RPMI7951 (cell line): ENCODE data around the gene ARHGAP44. TPM values are rescaled to one million over a fixed set of nuclear protein-coding genes. Genes with fewer than 3 reads are reported as not detected.
"Not testable (repeated sequence)": the region's sequence is repeated elsewhere in the genome, so short reads cannot be mapped to it uniquely, and the experiment has no call there.

Experiments
- DNase-seq: peaks from one replicate; pipeline ENCODE4 v3.0.0-alpha.2; 2012; ENCODE audit warnings: low read depth
- total RNA-seq: library from RNA; depleted of rRNA; stranded (reverse); fragments of >200 nt; shearing (Covaris generic); gene quantifications from 2 replicates; pipeline ENCODE4 v1.2.3, GENCODE V29; 2014

Gene ARHGAP44
- total RNA-seq, 1 experiment from 2014 or later: 0.12 TPM

DNA sequence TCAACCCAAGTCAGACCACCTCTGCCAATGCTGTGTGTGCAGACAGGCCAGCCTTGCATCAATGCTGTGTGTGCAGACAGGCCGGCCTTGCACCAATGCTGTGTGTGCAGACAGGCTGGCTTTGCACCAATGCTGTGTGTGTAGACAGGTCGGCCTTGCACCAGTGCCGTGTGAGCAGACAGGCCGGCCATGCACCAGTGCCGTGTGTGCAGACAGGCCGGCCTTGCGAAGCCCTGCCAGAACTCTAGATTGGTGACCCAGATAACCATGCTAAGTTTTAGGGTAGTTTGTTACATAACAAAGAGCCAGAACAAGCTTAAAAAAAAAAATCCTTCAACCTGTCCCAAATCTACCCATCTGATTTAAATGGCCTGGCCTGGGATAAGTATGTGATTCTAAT is 174.2 kb downstream of the ARHGAP44 start:
- DNase-seq: no peak

DNA sequence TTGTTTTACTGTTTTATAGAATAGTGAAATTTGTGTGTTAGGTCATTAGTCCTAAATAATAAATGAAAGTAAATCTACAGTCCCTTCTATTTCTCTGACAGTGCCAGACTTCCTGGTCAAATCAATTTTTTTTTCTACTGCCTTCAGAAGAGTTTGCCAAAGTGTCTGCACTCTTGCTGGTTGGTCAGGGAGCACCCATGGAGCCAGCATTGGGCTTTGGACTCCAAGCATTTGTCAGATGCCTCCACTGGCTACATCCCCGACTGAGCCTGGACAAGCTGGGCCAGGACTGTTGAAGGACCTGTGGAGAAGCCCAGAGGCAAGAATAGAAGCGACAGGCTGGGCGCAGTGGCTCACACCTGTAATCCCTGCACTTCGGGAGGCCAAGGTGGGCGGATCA is 174.9 kb downstream of the ARHGAP44 start:
- DNase-seq: no peak

DNA sequence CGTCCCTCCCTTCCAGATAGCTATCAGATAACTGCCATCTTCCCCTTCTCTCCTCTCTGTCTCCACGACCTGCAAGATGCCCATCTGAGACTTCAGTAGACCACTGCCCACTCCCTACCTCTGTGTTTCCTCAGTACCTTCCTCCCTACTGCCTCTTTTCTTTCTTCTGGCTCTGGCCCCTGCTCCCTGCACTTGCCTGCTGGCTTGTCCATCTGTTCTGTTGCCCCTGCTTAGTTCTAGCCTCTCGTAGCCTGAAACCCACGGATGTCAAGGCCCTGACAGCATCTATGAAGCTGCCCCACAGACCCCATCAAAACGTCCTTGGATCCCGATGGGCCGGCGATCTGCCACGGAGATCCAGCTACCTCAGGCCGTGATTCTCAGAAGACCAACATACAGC is 175.5 kb downstream of the ARHGAP44 start:
- no peak for DNase-seq

DNA sequence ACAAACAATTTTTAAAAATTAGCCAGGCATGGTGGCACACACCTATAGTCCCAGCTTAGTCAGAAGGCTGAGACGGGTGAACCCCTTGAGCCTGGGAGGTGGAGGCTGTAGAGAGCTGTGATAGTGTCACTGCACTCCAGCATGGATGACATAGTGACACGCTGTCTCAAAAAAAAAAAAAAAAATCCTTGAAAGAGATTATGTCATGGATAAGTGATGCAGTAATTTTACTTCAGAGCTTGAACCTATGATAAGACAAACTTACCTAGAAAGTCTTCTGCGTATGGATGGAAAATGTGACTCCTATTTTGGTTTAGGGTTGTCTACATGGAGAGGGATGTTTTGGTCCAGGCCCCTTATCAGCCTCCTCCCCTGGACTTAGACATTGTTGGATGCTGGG is 176.7 kb downstream of the ARHGAP44 start:
- DNase-seq: no peak

DNA sequence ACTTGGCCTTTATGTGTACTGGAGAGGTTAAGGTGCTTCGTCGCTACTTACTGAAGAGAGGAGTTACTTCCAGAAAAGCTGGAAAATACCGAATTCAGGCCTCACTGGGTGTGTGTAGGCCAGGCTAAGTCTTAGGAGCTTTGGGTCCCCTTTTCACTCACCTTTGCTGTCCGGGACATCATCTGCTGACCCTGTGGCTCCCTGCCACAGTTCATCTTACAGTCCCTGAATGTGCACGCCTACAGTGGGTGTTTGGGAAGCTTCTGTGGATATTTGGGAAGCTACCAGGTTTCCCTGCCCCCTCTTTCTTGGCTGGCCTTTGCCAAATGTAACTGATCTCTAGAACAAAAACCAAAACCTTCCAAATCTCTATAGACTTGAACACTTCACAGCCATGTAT is 177.1 kb downstream of the ARHGAP44 start:
- no peak for DNase-seq

DNA sequence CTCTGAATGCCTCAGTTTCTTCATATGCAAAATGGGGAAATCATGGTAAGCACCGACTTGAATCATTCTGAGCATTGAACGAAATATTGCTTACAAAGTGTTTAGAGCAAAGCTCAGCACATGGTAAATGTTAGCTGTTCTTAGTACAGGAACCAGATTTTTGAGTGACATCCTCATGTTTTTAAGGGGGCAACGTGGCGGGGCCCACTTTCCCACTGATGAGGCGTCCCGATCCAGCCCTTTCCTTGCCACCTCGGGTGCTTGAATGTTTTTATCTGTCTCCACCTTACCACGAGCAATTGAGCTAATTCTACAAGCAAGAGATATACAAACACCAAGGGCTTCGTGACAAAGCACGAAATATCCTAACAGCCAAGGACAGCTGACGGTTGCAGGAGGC is 178.7 kb downstream of the ARHGAP44 start:
- DNase-seq: no peak

DNA sequence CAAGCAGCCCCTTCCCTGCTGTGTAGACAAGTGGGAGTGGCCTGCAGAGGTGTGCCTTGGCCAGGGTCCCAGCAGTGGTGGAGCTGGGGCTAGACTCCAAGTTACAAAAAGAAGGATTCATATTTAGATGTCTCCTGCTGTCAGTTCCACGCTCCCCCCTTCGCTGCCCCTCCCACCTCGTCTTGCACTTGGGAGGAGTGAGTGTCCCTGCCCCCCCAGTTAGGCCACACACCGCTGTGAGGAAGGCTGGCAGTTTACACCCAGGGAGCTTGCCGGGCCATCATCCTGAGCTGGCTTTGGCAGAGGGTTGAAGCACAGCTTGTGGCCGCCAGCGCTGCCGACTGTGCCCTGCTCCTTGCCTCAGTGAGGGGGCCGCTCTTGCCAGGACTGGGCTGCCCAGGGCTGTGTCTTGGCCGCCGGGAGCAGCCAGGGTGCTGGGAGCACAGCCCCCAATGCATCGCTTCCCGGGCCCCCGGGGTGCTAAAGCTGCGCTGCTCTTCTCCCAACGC is 184.3 kb downstream of the ARHGAP44 start:
- DNase-seq: no peak

DNA sequence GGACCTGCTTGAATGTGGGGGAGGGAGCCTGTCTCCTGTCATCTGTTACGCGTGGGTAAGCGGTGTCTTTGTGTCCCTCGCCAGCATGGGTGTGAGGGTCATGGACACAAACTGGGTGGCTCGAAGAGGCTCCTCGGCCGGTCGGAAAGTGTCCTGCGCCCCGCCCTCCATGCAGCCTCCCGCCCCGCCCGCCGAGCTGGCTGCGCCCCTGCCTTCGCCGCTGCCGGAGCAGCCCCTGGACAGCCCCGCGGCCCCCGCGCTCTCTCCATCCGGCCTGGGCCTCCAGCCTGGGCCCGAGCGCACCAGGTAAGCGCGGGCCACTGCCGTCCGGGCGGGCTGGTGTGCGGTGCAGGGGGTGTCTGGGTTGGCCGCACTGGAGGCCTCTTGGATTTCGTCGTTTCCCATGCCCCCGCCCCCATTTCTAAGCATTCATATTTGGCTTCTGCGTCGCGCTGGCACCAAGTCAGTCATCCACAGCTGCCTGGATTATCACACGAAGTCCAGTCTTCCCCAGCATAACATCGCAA is 184.8 kb downstream of the ARHGAP44 start:
- no peak for DNase-seq

DNA sequence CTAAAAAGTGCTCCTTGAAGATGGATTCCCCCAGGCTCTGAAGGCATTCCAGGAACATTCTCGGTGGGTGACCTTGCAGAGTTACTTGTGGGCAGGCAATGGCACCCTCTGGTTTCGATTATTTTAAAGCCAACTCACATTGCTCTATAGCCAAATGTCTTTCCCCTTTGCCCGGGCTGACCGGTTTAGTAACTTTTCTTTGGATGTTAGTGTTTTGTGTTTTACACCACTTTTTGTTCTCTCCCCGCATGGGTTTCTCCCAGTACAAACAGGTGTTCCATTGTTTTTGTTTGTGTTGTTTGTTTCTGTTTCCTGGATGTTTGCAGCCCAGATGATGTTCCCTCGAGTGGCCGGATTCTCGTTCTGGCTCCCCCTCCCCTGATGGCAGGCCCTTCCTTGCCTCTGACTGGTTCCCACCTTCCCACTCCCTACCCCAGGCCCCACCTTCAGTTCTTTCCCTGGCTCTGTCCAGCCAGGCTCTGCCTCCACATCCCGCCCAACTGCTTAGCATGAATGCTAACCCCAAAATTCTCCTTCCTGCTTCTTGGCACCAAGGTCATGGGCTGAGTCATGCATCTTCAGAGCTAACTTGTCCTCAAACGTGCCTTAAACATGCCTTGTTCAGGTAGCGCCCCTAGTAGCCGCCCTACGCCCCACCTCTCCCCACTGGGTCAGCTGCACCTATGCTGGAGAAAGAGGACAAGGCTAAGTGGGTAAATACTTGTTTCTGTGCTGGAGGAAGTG is 187.9 kb downstream of the ARHGAP44 start:
- no peak for DNase-seq

DNA sequence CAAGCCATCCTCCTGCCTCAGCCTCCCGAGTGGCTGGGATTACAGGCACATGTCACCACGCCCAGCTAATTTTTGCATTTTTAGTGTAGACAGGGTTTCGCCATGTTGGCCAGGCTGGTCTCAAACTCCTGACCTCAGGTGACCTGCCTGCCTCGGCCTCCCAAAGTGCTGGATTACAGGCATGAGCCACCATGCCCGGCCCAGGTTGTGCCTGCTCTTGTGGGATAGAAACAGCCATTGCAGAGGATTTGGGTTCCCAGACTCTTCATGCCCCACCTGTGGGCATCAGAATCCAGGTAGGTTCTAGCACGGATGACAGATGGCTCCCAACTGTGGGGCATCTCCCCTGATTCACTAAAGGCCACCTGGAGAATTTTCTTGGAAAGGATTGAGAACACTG is 189.5 kb downstream of the ARHGAP44 start:
- DNase-seq: not testable (repeated sequence)

DNA sequence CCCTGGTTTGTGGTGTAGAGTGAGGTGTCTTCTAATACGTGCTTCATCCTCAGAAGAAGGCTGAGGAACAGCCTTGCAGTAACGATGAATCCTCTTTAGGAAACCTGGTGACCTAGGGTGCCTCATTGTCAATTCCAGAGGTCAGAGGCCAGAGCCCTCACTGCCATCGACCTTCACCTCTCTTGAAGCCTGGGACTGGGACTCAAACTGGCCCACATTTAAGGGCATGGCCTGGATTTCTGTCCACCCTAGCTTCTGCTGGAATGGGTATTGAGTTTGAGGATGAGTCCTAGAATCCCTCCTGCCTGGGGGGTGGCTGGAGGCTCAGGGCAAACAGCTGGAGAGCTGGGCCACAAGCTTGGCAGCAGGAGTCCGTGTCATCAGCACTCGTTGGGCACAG is 189.9 kb downstream of the ARHGAP44 start:
- DNase-seq: no peak

DNA sequence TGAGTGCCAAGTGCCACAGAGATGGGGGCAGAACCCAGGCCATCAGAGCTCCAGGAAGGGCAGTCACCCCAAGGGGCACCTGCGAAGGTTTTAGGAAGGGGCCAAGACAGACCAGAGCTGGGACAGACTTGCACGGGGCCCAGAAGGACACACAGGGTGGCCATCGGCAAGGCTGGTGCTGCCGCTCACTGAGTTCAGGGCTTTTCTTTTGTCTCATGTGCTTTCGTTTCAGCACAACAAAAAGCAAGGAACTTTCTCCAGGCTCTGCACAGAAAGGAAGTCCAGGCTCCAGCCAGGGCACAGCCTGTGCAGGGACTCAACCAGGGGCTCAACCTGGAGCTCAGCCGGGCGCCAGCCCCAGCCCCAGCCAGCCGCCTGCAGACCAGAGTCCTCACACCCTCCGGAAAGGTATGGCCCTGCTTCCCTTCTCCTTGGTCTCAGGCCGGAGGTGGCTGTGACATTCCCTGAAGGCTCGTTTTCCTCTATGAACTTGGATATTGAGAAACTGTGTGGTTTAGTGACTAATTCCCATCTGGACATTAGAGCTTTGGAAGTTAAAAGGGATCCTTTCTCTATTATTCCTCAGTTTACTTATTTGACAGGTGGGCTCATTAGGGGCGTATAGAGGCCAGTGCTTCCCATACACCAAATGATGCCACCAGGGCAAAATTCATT is 190.7 kb downstream of the ARHGAP44 start:
- DNase-seq: peak; percentile 78

DNA sequence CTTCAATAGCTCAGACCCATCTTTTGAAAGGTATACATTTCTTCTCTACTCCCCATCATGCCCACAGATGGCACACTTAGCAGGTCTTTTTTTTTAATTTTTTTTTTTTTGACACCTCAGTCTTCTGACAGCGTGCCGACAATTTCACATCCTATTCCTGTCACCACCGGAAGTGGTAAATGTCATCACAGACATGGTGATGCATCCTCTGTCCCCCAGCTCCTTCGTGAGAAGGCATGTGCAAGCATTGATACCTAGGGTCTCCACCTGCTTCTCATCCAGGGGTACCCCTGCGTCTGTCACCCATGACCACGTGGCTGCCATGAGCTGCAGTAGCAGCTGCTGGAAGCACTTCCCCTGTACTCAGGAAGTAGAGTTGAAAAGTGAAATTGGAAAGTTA is 192.9 kb downstream of the ARHGAP44 start:
- no peak for DNase-seq

DNA sequence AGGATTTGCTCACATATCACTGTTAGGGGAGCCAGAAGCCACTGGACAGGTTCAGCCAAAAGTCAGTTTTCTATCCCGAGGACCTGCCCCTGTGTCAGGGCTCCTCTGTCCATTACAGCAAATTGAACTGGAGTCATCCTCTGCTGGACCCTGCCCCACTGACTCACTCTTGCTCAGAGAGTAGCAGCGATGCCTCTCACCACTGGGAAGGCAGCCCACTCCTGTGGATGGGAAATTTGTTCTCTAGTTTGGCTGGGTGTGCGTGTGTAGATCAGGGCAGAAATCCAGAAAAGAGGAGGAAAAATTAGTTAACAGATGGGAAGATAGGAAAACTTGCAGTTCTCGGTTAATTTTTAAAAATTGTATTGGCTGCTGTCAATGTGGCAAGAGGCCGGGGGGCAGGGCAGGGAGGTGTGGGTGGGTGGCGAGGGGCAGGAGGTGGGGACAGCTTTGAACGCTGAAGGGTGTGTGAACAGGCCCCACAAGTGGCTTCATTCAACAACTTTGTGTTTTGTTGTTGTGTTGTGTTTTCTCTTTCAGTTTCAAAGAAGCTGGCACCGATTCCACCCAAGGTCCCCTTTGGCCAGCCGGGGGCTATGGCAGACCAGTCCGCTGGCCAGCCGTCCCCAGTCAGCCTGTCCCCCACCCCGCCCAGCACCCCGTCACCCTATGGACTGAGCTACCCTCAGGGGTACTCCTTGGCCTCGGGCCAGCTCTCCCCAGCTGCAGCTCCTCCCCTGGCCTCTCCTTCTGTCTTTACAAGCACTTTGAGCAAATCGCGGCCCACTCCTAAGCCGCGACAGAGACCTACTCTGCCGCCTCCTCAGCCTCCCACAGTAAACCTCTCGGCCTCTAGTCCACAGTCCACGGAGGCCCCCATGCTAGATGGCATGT is 194.9 kb downstream of the ARHGAP44 start:
- DNase-seq: peak; percentile 94

DNA sequence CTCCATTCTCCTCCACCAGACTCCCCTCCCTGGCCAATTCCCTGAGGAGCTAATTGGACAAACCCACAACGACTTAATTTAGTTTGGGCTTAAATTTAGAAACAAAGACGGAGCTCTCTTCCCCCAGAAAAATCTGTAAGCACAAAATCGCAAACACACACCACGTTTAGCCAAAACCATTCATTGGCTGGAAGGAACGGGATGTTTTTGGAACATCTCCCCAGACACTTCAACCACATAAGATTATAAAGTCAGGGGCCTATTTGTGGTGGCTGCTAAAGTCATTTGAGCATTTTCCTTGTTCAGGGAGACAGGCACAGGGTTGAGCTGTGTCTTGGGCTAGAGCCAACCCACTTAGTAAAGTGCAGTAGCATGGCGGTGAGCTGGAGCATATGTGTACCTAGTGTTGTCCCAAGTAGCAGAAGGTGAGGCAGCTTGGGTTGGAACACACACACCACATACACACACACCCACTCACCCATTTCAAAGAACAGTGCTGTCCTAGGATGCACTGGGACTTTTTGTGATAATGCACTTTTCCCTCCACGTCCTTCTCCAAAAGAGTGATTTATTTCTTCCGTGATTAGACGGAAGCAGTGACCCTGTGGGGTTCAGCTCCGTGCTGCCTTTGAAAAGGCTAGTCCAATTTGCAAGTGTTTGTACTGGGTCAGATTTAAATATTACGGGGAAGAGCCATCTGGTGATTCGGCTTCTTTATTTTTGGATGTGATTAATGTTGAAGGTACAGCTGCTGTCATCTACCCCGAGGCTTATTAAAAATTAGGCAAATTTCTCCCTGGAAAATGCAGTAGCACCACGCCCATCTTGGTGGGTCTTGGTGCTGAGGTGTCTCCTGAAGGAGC is 196.4 kb downstream of the ARHGAP44 start:
- peak; percentile 66 for DNase-seq

DNA sequence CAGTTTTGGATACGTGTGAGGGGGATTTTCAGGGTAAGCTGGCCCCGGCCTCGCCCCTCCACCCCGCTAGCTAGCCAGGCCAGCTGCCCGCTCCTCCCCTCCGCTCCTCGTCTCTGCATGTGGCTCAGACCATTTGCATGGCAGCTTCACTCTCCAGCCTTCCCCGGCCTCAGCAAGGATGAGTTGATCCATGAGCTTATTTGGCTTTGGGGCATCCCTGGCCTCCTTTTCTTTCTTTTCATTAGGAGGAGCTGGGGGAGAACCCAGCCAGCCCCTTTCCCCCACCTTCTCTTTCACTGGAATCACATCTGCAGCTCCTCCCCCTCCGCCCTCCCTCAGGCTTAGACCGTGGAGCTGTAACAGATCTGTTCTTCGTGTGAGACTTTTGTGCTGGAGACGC is 197.8 kb downstream of the ARHGAP44 start:
- peak; percentile 19 for DNase-seq

DNA sequence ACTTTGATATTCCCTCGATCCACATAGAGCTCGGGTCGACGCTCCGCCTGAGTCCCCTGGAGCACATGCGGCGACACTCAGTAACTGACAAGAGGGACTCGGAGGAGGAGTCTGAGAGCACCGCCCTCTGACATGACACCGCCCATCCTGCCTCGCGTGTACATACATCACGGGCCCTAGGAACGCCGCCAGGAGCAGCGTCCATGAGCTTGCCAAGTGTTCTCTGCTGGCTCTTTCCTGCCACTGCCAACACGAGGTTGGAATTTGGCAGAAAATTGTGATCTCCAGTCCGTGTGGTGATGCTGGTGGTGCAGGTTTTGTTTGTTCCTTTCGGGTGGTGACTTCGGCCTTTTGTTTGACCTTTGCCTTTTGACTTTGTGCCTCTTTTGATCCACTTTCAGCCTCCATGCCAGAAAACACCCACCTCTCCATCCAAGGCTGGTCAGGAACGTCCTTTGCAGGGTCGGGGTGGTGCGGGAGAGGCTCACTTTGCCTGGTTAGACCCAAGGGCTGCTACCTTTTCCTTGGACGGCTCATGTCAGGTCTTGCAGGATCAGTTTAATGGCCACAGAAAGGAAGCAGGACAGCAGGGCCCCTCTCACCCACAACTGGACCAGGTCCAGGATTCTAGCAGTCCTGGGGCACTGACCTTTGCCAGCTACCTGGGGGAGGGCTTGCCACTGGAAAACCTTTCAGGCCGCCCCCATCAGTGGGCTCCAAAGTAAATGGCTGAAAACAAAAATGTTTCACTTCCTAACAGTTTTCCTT is 200.9 kb downstream of the ARHGAP44 start:
- DNase-seq: no peak

DNA sequence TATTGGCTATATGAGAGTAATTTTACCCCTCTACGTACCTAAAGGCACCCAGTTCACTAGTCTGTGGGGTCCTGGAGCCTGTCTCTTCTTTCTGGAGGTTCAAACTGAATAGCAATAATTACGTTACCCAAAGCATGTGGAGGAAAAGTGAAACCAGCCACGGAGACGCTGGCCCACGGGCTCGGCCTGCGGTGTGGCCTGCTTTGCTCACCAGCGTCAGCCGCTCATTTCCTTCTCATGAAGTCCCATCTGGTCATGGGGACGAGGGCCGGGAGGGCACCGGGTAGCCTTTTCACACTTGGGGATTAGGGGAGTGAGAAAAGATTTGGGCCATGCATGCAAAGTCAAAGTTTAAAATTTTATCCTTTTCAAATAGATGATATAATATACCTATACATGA is 201.6 kb downstream of the ARHGAP44 start:
- DNase-seq: no peak

DNA sequence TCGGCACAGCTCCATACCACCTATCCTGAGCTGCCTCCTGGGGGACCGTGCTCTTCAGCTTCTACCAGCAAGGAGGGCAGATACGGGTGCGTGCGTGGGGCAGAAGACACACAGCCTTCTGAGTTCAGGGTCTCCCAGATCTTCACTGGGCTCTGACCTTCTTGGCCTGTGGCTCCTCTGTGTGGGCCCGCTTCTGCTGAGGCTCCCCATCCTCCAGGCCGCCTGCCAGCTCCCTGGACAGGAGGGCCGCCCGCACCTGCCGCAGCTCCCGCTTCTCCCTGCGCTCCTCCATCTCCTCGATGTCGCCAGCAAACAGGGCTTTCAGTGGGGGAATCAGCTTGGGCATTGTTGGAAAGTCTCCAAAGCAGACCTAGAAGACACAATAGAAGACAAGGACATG is 203.4 kb downstream of the ARHGAP44 start:
- DNase-seq: no peak

DNA sequence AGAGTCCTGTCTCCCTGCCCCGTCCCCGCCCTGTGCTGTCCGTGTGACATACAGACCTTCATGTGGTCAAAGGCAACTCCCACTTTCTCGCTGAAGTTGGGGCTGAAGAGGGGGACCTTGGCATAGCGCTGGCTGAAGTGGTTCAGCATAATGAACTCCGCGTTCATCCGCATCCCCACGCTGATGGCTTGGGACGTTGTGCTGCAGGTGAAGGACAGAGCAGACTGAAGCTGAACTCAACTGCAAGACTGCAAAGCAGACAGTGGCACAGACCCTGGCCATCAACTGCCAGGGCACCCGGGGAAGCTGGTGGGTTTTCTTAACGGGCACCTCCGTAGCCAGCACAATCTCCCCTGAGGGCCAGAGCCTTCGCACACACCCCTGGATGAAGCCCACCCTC is 204.3 kb downstream of the ARHGAP44 start:
- no peak for DNase-seq
